NCI-H1694 (cell line): Measurements from ENCODE around the gene SMO.
A peak's percentile ranks its signal among the peaks of the same experiment; 100 is the strongest.
"Not testable (repeated sequence)": the region's sequence is repeated elsewhere in the genome, so short reads cannot be mapped to it uniquely, and the experiment has no call there.

ENCODE experiments used
- DNase-seq: peaks from one replicate; lab custom pipeline; 2025; lab: John Stamatoyannopoulos, UW

The SMO gene

DNA sequence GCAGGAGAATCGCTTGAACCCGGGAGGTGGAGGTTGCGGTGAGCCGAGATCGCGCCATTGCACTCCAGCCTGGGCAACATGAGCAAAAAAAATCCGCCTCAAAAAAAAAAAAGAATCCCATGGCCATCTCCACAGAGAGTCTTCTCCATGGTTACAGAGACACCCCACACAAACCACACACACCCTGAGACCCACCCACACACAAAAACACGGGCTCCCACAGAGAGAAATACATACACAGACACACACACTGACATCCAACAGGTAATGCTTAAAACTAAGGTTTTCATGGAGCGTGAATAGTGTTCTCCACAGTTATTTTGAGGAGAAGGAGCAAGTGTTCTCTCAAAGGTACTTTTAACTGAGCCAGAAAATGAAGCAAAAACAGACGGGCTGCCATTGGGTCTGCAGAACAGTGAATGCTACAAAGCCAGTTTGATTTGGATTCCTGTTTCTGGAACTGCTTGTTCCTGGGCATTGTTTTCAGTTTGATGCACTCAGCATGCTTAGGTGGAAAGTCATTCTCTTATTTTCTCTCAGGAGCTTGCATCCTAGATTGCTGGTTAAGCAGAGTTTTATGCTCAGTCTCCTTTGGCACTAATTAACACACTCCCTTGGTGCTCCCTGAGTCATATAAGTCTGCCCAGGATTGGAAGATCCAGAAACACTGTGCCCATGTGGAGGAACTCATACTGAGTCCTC, 51.8 kb downstream of the SMO start:
- no peak for DNase-seq

DNA sequence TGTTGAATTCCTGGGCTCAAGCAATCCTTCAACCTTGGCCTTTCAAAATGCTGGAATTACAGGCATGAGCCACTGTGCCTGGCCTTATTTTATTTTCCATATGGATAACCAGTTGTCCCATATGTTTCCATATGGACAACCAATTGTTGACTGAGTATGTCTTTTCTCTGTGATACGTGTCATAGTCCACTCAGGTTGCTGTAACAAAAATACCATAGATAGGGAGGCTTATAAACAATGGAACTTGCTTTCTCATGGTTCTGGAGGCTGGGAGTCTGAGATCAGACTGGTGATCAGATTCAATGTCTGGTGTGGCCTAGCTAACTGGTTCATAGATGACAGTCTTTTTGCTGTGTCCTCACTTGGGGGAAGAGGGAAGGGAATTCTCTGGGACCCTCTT, 55.8 kb downstream of the SMO start:
- no peak for DNase-seq

- DNase-seq = no peak
These were observed 57.1 kb downstream of the SMO start for GRCh38 chr7:129245533-129245932.

DNA sequence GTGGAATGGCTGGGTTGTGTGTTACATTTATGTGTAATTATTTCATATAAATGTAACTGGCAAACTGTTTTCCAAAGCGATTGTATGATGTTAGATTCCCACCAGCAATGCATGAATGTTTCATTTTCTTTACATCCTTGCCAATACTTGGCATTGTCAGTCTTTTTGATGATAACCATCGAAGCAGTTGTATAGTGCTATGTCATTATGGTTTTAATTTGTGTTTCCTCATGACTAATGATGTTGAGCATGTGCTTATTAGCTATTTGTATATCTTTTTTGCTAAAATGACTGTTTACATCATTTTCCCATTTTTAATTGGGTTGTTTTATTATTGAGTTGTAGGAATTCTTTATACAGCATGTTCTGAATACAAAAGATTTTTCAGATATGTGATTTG, 58.7 kb downstream of the SMO start:
- DNase-seq = no peak

DNA sequence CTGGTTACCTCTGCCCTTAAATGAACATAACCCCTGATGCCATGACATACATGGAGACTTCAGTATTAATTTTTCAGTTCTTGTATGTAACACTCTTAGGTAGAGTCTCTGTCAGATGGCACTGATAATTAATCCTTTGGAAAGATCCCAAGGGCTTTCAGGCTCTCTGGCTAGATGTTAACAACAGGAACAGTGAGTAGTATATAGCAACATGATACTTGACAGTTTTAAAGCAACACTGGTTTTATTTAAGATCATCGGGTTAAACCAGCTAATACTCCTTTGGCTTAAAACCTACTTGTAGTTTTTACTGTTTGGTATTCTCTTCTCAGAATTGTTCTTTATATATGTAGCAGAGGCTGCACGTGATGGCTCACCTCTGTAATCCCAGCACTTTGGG, 63.7 kb downstream of the SMO start:
- peak; percentile 31 for DNase-seq

GRCh38 chr7:129252603-129253002, 64.2 kb downstream of the SMO start:
- not testable (repeated sequence) for DNase-seq

DNA sequence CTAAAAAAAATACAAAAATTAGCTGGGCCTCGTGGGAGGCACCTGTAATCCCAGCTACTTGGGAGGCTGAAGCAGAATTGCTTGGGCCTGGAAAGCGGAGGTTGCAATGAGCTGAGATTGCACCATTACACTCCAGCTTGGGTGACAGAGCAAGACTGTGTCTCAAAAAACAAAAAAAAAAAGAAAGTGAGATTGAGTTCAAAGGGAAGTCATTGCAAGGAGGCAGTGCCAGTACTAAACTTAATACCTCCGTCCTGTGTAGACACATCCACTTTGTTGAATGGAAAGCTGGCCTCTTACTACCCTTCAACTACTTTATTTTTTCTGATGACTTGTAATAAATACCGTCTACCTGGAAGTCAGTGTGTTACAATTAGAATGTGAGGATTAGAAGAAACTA, 67.4 kb downstream of the SMO start:
- no peak for DNase-seq

DNA sequence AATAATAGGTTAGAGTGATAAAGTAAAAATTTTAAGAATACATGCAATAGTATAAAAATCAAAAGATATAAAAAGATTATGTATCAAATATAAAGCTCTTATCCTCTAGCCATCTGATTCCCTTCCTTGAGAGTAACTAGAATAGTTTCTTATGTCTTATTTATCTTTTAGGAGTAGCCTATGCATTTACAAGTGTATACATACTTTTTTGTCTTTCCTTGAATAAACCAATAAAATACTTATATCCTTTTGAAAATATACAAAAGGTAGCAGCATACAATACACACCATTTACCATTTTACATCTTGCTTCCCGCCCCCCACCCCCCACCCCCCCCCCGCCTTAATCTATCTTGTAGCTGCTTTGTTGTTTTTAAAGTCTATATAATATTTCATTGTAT, 67.8 kb downstream of the SMO start:
- no peak for DNase-seq

GRCh38 chr7:129257168-129257567, 68.7 kb downstream of the SMO start:
- no peak for DNase-seq

- no peak for DNase-seq
These were observed 70.4 kb downstream of the SMO start for GRCh38 chr7:129258649-129259389.

GRCh38 chr7:129262324-129262723, 73.9 kb downstream of the SMO start:
- no peak for DNase-seq
